GM18867 (cell line): ENCODE results near the gene GABRG3.

Source experiments
- ATAC-seq: cut with Tn5 transposase; IDR thresholded peaks from one replicate; pipeline ENCODE4 v1.9.1; 2021; ENCODE audit warnings: mild to moderate bottlenecking, moderate library complexity; ENCODE audit not compliant: unreplicated experiment

The GABRG3 gene

DNA sequence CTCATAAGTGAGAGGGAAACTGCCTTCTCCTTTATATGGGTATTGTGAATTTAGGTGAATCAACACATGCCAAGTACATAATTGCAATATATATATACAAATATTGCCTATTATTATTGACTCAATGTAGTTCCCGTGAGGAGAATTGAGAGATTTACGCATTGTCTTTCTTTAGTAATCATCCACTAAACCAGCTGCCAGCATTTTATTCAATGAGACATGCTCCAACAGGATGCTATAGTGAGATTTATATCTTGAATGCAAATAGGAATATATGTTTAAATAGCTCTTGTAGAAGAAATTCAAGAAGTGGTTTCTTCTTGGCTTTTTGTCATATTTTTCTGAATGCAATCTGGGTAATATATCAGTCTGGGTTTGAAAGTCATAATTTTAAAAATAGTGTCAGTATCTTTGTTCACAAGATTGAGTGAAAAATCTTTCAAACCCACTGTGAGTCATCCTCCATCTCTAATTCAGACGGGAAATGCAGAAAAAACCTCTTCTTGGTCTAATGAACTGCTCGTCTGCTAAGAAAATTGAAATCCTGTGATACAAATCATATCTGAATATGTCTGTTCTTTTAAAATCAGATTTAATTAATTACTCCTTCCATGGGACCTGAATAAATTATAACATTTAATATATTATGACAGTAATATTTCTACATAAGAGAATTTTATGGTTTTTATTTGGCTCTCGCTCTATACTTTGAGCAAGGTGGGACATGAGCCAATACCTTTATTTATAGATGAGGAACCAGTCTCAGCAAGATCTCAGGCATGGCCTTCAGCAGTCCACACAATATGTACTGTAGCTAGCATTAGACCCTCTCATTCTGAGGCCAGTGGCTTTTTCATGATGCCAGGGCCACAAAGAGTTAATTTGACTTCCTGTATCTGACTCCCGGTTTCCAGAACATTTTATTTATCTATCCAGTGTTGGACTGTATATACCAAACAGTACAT lies 516.0 kb downstream of the GABRG3 start:
- ATAC-seq, result no peak

DNA sequence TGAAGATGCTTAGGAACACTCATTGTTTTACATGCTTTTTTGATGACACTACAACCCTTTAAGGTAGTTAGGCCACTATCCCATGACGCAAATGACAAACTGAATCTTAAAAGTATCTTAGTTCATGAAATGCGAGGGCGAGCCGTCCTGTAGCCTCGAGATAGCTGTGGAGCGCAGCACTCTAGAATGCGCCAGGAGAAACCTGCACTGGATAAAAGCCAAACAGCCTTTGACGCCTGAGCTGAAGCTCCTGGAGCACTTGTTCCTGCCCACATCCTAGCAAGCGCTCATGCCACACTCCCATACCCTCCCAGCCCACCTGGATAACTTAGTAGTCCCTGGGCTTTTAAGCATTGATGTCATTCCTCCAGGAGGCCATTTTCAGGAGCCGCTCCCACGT lies 516.9 kb downstream of the GABRG3 start:
- ATAC-seq, result no peak

DNA sequence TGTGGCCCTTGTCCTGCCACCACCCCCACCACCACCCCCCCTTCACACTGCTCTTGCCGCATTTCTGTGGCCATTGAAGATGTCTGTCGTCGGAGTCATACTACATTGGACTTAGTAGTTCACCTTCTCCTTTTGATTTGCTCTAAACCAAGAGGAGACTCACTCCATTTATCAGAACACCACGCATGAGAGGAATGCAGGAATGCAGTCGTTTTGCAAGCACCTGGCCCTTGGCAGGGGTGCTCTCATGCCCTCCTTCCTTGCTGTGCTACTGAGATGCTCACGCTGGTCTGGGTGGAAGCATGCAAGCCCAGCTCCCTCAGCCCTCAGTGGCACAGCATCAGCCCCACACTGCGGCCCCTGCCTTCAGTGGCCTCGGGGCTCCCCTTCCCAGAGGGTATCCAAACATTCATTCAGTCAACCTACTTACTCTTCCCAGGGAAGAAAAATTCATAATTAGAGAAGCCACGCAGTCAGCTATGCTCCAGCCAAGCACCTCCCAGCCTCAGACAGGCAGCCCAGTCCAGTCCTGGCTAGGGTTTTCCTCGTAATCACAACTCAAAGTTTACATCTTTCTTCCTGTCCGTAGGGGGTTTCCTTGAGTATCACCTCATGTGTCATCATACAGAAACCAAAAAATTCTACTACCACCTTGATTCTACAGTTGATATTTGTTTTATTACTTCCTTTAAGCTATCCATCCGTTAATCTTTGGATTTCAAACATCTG lies 520.0 kb downstream of the GABRG3 start:
- ATAC-seq, result no peak

DNA sequence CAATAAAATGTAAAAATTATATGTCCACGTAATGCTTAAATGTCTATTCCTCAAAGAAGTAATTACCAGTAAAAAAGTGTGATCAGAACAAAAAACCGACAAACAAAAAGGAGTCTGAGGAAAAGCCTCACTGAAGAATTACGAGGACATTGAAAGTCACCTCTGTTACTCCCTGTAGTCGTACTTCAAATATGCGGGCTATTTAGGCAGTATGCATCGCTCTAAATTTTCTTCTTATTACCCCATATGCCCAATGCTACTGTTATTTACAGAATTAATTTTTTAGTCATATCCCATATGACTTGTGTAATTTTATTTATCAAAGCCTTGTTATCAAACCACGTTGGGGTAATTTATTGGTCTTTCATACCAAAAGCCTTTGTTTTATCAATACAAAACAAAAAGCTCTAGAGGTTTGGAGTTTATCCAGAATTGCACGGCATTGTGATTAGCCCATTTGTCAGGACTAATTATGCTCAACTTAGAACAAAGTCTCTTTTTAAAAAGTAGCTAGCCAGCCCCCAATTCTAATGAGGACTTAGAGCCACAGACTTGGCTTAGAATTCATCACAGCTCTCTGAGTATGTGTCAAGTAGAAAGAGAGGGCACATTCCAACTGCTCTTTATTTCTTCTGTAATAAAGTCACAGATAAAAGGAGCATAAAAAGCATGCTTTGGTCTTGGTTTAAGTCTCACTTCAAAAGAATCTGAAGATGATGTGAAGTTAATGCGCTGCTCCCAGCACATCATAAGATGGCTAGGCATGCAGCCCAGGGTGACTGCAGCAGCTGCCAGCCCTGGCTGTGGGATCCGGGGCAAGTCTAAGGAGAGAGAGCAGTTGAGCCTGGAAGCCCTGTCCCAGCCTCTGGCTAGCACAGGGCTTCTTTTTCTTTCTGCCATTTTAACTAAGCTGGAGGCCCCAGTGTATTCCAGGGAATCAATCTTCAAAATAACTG lies 521.0 kb downstream of the GABRG3 start:
- ATAC-seq, result no peak

DNA sequence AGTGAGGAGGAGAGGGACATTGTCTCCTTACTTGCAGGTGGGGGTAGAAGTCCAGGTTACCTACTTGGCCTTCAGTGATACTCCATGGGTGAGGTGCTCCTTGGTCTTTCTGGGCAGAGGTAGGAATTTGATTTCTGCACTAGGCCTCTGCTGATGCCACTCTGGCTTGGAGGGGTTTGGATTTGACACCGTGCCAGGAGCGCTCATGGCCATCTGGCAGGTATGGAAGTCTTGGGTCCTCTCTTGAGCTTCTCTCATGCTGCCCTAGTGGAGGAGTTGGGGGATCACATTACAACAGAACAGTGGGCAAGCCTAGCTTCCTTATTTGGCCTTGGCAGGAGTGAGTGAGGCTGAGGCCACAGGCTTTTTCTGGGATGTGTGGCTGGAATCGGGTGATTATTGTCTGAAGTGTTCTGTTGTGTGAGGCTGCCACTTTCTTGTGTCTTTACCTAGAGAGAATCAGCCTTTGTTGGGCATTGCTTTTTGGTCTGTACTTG lies 525.0 kb downstream of the GABRG3 start:
- no peak for ATAC-seq

DNA sequence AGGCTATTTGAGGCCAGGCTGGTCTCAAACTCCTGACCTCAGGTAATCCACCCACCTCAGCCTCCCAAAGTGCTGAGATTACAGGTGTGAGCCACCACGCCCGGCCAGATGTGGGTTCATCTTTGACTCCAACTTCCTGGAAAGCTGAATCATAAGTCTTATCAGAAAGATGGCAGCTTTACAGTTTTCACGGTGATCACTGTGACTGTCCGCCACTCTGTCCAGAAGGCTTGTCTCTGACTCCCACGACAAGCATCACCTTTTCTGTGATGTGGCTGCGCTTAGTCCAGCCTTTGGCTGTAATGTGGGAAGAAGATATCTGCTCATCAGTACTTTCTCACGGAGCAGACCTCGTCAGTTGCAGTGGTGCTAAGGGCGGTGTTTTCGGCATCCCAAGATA lies 527.7 kb downstream of the GABRG3 start:
- no peak for ATAC-seq

DNA sequence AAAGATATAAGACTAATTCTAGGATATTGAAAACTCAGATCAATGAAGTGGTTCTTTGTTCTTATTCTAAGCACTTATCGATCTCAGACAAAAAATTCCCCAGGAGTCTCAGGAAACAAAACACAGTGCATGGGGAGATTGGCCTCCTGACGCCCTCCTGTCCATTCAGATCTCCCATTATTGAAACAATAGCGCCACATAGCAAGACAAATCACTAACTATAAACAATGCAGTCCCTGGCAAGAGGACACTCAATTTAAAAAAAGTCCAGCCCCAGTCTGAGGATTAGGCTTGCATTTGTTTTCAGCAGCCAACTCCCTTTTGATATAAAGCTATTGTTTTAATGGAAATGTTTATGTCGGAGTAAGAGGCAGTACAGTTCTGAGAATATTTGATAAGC lies 528.2 kb downstream of the GABRG3 start:
- no peak for ATAC-seq

DNA sequence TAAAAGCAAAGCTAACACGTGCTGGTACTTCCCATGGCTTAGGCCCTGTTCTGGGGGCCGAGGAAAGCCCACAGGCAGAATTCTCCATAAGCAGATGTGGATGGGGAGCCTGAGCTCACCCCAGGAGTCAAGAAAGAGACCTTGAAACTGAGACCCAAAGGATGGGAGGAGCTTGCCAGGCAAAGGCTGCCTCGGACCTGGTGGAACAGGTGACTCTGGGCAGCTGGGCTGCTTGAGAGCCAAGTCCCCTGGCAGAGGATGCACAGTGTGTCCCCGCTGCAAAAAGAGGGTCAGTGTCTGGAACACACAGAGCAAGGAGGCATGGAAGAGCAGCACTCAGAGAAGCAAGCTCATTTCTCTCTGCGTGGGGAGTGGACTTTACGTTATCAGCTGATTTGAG lies 528.7 kb downstream of the GABRG3 start:
- no peak for ATAC-seq

DNA sequence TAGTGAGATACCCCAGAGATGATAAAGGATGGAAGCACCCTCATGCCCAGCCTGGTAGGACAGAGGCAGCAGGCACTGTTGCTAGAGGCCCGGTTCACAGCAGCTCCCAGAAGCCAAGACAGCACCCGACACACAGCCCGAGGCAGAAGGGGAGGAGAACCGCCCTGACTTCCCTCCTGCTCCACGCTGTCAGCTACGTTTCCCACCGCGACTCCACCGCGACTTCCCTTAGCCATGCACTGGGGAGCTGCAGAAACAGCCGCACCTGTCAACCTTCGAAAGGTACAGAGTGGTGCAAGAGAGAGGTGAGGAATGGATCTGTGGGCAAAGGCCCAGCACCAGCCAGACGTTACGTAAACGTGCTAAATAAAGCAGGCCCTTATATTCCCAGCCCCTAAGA lies 529.2 kb downstream of the GABRG3 start:
- ATAC-seq, result no peak

DNA sequence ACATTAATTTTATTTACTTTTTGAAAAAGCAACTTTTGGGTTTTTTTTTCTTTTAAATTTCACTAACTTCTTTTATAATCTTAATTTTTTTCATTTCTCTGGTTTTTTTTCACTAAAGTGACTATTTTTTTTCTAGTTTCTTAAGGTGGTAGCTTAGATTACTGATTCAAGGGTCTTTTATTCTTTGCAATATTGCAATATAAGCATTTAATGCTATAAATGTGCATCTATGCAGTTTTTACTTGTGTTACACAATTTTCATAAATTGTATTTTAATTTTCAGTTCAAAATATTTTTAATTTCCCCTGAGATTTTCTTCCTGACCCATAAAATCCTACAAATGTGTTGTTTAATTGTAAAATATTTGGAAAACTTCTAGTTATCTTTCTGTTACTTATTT lies 535.8 kb downstream of the GABRG3 start:
- no peak for ATAC-seq

DNA sequence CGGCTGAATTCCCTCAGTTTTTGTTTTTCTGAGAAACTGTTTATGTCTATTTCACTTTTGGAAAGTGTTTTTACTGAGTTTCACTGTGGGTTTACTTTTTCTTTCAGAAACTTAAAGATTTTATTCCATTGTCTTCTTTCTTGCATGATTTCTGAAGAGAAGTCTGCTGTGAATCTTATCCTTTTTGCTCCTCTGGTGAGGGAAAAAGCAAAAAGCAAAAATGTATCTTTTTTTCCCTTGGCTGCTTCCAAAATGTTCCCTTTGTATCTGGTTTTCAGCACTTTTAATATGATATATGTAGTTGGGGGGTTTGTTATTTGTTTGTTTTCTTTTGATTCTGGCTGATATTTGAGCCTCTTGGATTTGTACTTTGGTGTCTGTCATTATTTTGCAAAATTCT lies 538.0 kb downstream of the GABRG3 start:
- no peak for ATAC-seq

DNA sequence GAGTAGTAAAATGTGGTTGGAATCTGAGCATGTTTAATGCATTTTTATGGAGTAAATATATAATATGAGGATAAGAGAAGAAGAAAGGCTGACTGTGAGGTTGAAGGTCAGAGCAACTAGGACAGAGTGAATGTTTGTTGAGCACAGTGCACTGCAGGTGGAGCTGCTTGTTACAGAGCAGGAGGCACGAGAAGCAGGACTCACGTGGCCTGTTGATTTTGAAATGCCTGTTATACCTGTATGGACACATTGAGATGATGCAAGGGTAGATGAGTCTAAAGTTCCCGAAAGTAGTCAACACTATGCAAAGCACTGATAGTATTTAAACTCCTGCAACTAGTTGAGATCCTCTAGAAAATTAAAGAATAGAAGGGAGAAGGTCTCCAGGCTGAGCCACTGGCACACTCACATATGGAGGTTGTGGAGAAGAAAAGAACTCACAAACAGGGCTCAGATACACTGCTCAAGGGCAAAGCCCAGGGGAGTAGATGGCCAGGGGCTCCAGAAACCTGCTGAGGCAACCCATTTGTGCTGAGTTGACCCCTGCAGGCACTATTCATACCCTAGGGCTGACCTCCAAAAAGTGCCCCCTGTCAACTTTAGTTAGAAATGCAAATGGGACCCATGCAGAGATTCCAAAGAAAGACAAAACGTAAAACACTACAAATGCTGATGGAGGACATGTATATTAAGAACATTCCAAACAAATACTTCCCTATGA lies 541.5 kb downstream of the GABRG3 start:
- ATAC-seq, result no peak

DNA sequence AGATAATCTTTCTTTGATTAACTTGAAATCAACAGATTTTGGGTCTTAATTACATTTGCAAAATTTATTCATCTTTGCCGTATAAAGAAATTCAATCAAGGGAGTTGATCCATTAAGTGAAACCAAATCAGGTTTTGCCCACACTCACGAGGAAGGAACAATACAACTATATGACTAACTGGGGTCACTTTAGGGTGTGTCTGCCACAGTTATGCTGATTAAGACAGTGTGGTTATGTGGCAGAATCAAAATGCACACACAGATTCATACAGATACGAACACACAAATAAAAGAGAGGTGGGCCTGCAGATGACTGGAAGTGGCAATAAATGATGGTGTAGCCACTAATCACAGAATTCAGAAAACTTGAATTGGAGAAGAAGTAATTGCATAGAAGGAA lies 543.5 kb downstream of the GABRG3 start:
- no peak for ATAC-seq

DNA sequence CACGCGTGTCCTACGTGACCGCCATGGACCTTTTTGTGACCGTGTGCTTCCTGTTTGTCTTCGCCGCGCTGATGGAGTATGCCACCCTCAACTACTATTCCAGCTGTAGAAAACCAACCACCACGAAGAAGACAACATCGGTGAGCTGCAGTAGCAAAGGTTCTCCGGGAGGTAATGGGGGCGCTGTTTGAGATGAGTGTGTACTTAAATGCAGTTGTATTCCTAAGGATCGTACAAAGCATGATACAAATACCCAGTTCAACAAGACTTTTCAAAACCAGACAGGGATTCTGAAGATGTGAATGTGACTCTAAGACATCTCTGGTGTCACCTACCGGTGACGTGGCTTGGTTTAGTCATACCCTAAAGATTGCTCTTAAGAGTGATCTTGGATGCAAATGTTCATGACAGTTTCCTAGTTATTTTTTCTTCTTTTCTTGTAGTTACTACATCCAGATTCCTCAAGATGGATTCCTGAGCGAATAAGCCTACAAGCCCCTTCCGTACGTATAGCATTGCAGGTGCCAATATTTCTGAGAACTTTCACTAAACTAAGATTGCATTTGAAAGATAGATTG lies 556.6 kb downstream of the GABRG3 start:
- ATAC-seq, result no peak

DNA sequence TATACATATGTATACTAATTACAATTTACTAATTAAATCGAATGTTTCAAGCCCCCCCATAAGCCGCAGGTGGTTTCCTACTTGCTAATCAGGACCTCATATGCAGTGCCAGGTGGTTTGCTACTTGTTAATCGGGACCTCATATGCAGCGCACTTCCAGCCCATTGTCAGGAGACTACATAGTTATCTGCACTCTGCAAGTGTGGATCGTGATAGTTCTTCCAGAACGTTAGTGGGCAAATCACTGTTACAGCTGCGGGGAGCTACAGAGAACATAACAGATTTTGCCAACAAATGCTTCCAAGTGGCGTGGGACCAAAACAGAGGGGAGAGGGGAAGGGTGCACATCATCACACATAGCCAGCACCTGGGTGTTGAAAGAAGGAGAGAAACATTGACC lies 558.4 kb downstream of the GABRG3 start:
- ATAC-seq, result no peak

DNA sequence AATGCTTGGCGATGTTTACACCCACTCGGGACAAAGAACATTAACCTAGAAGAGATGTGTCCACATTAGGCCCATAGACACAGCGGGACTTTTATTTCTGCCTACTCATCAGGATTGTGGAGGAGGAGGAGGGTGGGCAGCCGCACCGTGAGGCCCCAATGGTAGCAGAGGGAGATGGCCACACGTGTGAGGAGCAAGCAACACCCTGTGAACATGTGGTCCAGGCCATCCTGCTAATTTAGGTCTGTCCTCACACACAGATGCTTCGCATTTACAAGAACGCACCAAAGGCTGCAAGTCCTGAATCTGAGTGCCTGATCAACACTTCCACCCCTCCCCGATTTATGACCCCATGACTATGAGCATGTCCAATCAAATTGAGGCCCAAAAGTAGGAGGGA lies 560.0 kb downstream of the GABRG3 start:
- ATAC-seq, result no peak

DNA sequence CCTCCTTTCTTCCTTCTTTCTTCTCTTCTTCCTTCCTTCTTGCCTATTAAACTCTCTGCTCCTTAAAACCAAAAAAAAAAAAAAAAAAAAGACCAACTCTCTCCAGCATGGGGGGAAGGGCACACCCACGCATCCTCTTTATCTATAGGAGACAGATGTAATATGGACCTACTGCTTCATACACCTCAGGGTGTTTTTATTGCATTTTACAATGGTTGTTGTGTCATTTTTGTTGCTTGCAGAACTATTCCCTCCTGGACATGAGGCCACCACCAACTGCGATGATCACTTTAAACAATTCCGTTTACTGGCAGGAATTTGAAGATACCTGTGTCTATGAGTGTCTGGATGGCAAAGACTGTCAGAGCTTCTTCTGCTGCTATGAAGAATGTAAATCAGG lies 561.4 kb downstream of the GABRG3 start:
- ATAC-seq, result no peak

DNA sequence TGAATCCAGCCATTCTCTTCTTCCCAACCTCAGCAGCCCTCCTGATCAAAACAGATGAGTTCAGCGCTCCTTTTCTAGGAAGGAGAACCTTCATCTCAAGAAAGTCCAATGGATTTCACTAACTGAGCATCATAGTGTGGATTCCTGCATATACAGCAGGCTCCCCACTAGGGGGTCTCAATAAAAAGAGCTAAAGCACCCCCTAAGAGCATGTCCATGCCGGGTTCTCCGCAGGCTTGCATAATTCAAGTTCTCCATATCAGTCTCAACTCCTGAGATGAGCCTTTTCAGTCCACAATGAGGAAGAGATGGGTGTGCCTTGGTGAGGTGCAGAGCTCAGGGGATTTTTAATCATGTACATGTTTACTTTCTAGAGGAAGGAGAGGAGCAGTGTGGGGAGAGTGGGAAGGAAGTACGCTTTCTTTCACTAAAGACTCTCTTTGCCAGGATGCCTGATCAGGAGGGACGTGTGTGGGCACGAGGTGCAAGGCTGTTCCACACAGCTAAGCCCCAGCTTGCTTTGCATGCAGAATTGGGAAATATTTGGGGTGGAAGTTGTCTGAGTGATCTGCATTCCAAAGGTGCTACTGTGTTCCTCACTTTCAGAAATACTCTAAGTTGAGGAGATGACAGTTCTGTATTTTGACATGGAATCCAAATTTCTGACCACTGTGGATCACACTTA lies 564.6 kb downstream of the GABRG3 start:
- ATAC-seq, result no peak

DNA sequence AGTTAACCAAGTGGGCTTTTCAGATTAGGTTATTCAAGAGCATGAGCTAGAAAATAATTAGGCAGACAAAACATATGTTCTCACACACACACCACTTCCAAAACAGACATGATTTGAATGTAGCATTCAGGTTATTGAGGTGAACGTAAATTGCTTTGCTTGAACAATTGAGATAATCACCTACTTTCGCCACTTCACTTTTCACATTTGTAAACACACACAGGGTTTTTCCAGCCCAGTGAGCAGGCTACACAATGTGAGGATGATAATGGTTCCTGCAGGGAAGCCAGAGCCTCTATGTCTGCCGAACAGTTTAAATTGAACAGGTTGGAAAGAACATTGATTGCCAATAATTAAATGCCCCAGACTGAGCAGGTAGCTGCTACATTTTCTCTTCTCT lies 567.3 kb downstream of the GABRG3 start:
- ATAC-seq, result no peak
